Tibial nerve (tissue), 4 donors: ENCODE data around the gene PIGX. TPM values are rescaled to one million over a fixed set of nuclear protein-coding genes. Genes with fewer than 3 reads are reported as not detected.

Experiments used
- DNase-seq, 2 donors: peaks; one replicate each; pipeline ENCODE4 v3.0.0-alpha.2; 2019; ENCODE audit warnings: low spot score in 2 of 2
- H3K27ac ChIP-seq, 4 donors: fragments of 200-600 bp; sonication (generic) in 3 of 4; one replicate each; pipeline ENCODE4 v1.5.1; 2017 to 2019; ENCODE audit warnings: mild to moderate bottlenecking in 1 of 4
- H3K27me3 ChIP-seq, 2 donors: fragments of 200-600 bp; sonication (generic) in 1 of 2; one replicate each; pipeline versions ENCODE4 v1.5.1 to v1.6.0; 2017 to 2019
- H3K36me3 ChIP-seq, 3 donors: fragments of 200-600 bp; sonication (generic); one replicate each; pipeline ENCODE4 v1.5.1; 2018 to 2019
- H3K4me1 ChIP-seq, 4 donors: fragments of 200-600 bp; sonication (generic) in 3 of 4; one replicate each; pipeline ENCODE4 v1.5.1; 2017 to 2019
- H3K4me3 ChIP-seq, 4 donors: fragments of 200-600 bp; sonication (generic) in 3 of 4; one replicate each; pipeline ENCODE4 v1.5.1; 2017 to 2019; ENCODE audit warnings: mild to moderate bottlenecking in 1 of 4, moderate library complexity in 1 of 4
- H3K9me3 ChIP-seq, 4 donors: fragments of 200-600 bp; sonication (generic) in 3 of 4; one replicate each; pipeline ENCODE4 v1.5.1; 2017 to 2019
- CTCF ChIP-seq, 5 experiments: fragments of 200-600 bp in 3 of 5; fragments of 450-650 bp in 2 of 5; sonication (generic) in 3 of 5; IDR thresholded peaks; one replicate each; pipeline ENCODE4 v1.5.1; 2016 to 2019; ENCODE audit warnings: antibody characterized with exemption in 5 of 5, mild to moderate bottlenecking in 3 of 5, moderate library complexity in 2 of 5
- EP300 ChIP-seq, 2 donors: sonication (generic); formaldehyde crosslinking; IDR thresholded peaks; one replicate each; pipeline ENCODE4 v1.6.1; 2017; ENCODE audit warnings: antibody characterized with exemption in 2 of 2, mild to moderate bottlenecking in 1 of 2
- POLR2A ChIP-seq, 2 donors: fragments of 450-650 bp; IDR thresholded peaks; one replicate each; pipeline ENCODE4 v1.6.1; 2017; ENCODE audit warnings: antibody characterized with exemption in 2 of 2, mild to moderate bottlenecking in 2 of 2, moderate library complexity in 2 of 2
- WGBS, 2 donors: methylation state at CpG; one replicate each; pipeline ENCODE4 v1.1.5; 2018; 5-methylcytosine and 5-hydroxymethylcytosine counted together
- total RNA-seq, 4 donors: library from RNA; depleted of rRNA; stranded (reverse); fragments of >200 nt; gene quantifications; one replicate each; pipeline ENCODE4 v1.1.0, GENCODE V29; 2016

Gene PIGX
- total RNA-seq, 4 donors from 2014 or later: 28.8 to 57.9 (median 33.7) TPM

GRCh38 chr3:196695849-196696226, 16.3 kb upstream of the PIGX start:
- 63 to 81% methylated on average over 5 of the region's 5 CpGs for WGBS, 2 donors
- TF ChIP-seq EP300 (IDR thresholded peaks at IDR 0.05) (no peak), CTCF (IDR thresholded peaks at IDR 0.05) (no peak), POLR2A (IDR thresholded peaks at IDR 0.05) (no peak)

GRCh38 chr3:196697270-196697669, 14.9 kb upstream of the PIGX start:
- no peaks in the 10 kb centered on the region for H3K36me3 ChIP-seq
- no peak overlapping the region for H3K4me3 ChIP-seq
- no peaks in the 10 kb centered on the region for H3K27me3 ChIP-seq
- no peak for TF ChIP-seq CTCF (IDR thresholded peaks at IDR 0.05)
- no peak for TF ChIP-seq POLR2A (IDR thresholded peaks at IDR 0.05)
- TF ChIP-seq EP300 (IDR thresholded peaks at IDR 0.05): no peak
- H3K9me3 ChIP-seq: no peaks in the 10 kb centered on the region
- no peak for DNase-seq
- 82 to 83% methylated on average over 5 of the region's 5 CpGs for WGBS, 2 donors
- no peak overlapping the region for H3K27ac ChIP-seq
- no peaks in the 10 kb centered on the region for H3K4me1 ChIP-seq

More at GRCh38 chr3:196695849-196696226, 16.3 kb upstream of the PIGX start:
- no peaks in the 10 kb centered on the region for H3K36me3 ChIP-seq
- H3K27ac ChIP-seq: no peak overlapping the region
- no peaks in the 10 kb centered on the region for H3K27me3 ChIP-seq
- no peak for DNase-seq
- no peaks in the 10 kb centered on the region for H3K4me1 ChIP-seq
- H3K4me3 ChIP-seq: no peak overlapping the region
- no peaks in the 10 kb centered on the region for H3K9me3 ChIP-seq

- no peak for DNase-seq
- Histone ChIP-seq H3K4me1 (no peaks in the 10 kb centered on the region), H3K4me3 (no peak overlapping the region), H3K27ac (no peak overlapping the region), H3K9me3 (no peaks in the 10 kb centered on the region), H3K36me3 (no peaks in the 10 kb centered on the region), H3K27me3 (no peaks in the 10 kb centered on the region)
- 79 to 86% methylated on average over 7 of the region's 7 CpGs for WGBS, 2 donors
- TF ChIP-seq EP300 (IDR thresholded peaks at IDR 0.05) (no peak), CTCF (IDR thresholded peaks at IDR 0.05) (no peak), POLR2A (IDR thresholded peaks at IDR 0.05) (no peak)
Measured at GRCh38 chr3:196699749-196700148, 12.4 kb upstream of the PIGX start.

DNA sequence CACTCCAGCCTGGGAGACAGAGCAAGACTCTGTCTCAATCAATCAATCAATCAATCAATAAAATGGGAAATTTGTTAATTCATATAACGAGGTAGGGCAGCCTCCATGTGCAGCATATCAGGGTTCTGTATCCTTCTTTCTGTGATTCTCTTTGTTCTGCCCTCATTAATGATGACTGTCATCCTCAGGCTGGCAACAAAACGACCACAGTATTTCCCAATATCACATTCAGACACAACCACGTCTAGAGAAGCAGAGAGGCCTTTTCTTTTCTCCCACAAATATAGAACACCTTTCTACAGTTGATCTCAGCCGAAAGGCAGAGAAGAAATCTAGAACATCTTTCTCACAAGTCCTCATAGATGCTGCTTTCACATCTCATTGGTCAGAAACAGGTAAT, 11.4 kb upstream of the PIGX start:
- Histone ChIP-seq H3K27me3 (no peaks in the 10 kb centered on the region), H3K4me1 (no peaks in the 10 kb centered on the region), H3K9me3 (no peaks in the 10 kb centered on the region), H3K4me3 (no peak overlapping the region), H3K27ac (no peak overlapping the region), H3K36me3 (no peaks in the 10 kb centered on the region)
- no peak for DNase-seq
- TF ChIP-seq CTCF (IDR thresholded peaks at IDR 0.05) (no peak), EP300 (IDR thresholded peaks at IDR 0.05) (no peak), POLR2A (IDR thresholded peaks at IDR 0.05) (no peak)
- WGBS, 2 donors: 68 to 75% methylated on average over 4 of the region's 4 CpGs

- DNase-seq: no peak
- Histone ChIP-seq H3K4me1 (peaks cover 0 to 5% (median 3%) of the 10 kb centered on the region in 4 donors), H3K9me3 (no peaks in the 10 kb centered on the region), H3K27me3 (no peaks in the 10 kb centered on the region), H3K27ac (no peak overlapping the region), H3K36me3 (no peaks in the 10 kb centered on the region), H3K4me3 (no peak overlapping the region)
- no peak for TF ChIP-seq CTCF (IDR thresholded peaks at IDR 0.05)
- TF ChIP-seq EP300 (IDR thresholded peaks at IDR 0.05): no peak
- no peak for TF ChIP-seq POLR2A (IDR thresholded peaks at IDR 0.05)
- 66 to 76% methylated on average over 5 of the region's 5 CpGs for WGBS, 2 donors
Measured at GRCh38 chr3:196706327-196706726, 5.8 kb upstream of the PIGX start.
